Glutamatergic neuron (in vitro differentiated cells): ENCODE results near the gene PIK3R6. TPM values are rescaled to one million over a fixed set of nuclear protein-coding genes. Genes with fewer than 3 reads are reported as not detected.

ENCODE experiments used
- DNase-seq: peaks from one replicate; pipeline ENCODE4 v3.0.0; 2022
- H3K27ac Mint-ChIP-seq: one replicate; pipeline ENCODE4 v1.8.0; 2020; ENCODE audit warnings: mild to moderate bottlenecking, mixed read lengths, inconsistent platforms; ENCODE audit not compliant: unreplicated experiment
- H3K27me3 Mint-ChIP-seq: one replicate; pipeline ENCODE4 v1.8.0; 2020; ENCODE audit warnings: mild to moderate bottlenecking, moderate library complexity, mixed read lengths, inconsistent platforms; ENCODE audit not compliant: unreplicated experiment
- H3K36me3 Mint-ChIP-seq: one replicate; pipeline ENCODE4 v1.8.0; 2020; ENCODE audit warnings: mild to moderate bottlenecking, mixed read lengths, inconsistent platforms; ENCODE audit not compliant: unreplicated experiment
- H3K4me1 Mint-ChIP-seq: one replicate; pipeline ENCODE4 v1.8.0; 2020; ENCODE audit warnings: mild to moderate bottlenecking, low read depth, mixed read lengths, inconsistent platforms; ENCODE audit not compliant: unreplicated experiment
- H3K4me3 Mint-ChIP-seq: one replicate; pipeline ENCODE4 v1.8.0; 2020; ENCODE audit warnings: mild to moderate bottlenecking, mixed read lengths, inconsistent platforms; ENCODE audit not compliant: unreplicated experiment
- H3K9me3 Mint-ChIP-seq: one replicate; pipeline ENCODE4 v1.8.0; 2020; ENCODE audit warnings: mild to moderate bottlenecking, moderate library complexity, mixed read lengths, inconsistent platforms; ENCODE audit not compliant: unreplicated experiment
- total RNA-seq: library from RNA; stranded (reverse); fragmentation: NEBNext Ultra II Directional; extraction: Animal tissue kit (Norgen Biotek cat#: 25700); gene quantifications from one replicate; pipeline ENCODE4 v1.2.1, GENCODE V29; 2021; ENCODE audit not compliant: unreplicated experiment
- TF ChIP-seq, protein P1 (sequence below): fragments of 200-600 bp; sonication (generic); IDR thresholded peaks from one replicate; pipeline ENCODE4 v1.5.0; 2021; ENCODE audit not compliant: partially characterized antibody, unreplicated experiment

The PIK3R6 gene
- total RNA-seq, 1 donor from 2014 or later = not detected

DNA sequence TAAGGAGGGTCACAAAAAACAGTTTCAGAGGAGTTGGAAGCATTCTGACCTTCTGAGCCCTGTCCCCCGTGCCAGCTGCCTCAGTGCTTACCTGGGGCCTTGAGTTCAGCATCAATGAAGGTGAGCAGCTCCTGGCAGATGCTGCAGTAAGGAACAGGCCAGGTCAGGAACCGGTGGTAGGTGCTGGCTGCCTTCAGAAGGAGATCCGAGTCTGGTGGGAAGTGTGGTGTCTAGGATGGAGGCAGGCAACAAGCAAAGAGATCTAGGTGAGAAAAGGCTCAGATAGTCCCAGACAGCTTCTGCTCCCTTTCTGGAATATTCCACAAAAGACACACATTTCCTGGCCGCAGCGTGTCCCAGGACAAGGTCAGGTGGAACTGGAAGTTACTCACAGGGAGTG is 37.2 kb upstream of the PIK3R6 start:
- DNase-seq = no peak
- Mint-ChIP-seq H3K36me3 (no peaks in the 10 kb centered on the region), H3K9me3 (no peaks in the 10 kb centered on the region), H3K4me3 (no peak overlapping the region), H3K4me1 (no peaks in the 10 kb centered on the region), H3K27me3 (peaks cover 2% of the 10 kb centered on the region), H3K27ac (no peak overlapping the region)
- TF ChIP-seq, protein P1, sequence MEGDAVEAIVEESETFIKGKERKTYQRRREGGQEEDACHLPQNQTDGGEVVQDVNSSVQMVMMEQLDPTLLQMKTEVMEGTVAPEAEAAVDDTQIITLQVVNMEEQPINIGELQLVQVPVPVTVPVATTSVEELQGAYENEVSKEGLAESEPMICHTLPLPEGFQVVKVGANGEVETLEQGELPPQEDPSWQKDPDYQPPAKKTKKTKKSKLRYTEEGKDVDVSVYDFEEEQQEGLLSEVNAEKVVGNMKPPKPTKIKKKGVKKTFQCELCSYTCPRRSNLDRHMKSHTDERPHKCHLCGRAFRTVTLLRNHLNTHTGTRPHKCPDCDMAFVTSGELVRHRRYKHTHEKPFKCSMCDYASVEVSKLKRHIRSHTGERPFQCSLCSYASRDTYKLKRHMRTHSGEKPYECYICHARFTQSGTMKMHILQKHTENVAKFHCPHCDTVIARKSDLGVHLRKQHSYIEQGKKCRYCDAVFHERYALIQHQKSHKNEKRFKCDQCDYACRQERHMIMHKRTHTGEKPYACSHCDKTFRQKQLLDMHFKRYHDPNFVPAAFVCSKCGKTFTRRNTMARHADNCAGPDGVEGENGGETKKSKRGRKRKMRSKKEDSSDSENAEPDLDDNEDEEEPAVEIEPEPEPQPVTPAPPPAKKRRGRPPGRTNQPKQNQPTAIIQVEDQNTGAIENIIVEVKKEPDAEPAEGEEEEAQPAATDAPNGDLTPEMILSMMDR = no peak

DNA sequence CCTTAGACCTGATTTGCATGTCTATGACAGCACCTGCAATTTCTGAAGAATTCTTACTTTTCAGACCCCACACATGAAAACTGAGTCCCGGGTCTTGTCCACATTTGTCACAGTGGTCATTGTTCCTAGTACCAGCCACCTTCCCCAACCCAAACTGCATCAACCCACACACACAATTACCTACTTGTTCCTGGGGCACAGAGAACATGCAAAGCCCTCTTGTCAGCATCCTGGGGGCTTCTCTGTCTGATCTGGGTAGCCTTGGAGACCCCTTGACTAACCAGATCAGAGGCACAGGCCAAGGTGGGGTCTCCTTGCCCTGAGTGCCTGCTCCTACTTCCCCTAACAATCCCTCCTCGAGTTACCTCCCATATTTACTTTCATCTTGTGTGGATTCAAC is 36.7 kb upstream of the PIK3R6 start:
- peaks cover 1% of the 10 kb centered on the region for H3K27me3 Mint-ChIP-seq
- no peaks in the 10 kb centered on the region for H3K9me3 Mint-ChIP-seq
- no peak overlapping the region for H3K27ac Mint-ChIP-seq
- no peaks in the 10 kb centered on the region for H3K4me1 Mint-ChIP-seq
- no peak for DNase-seq
- H3K36me3 Mint-ChIP-seq = no peaks in the 10 kb centered on the region
- TF ChIP-seq, protein P1 = no peak
- H3K4me3 Mint-ChIP-seq = no peak overlapping the region

DNA sequence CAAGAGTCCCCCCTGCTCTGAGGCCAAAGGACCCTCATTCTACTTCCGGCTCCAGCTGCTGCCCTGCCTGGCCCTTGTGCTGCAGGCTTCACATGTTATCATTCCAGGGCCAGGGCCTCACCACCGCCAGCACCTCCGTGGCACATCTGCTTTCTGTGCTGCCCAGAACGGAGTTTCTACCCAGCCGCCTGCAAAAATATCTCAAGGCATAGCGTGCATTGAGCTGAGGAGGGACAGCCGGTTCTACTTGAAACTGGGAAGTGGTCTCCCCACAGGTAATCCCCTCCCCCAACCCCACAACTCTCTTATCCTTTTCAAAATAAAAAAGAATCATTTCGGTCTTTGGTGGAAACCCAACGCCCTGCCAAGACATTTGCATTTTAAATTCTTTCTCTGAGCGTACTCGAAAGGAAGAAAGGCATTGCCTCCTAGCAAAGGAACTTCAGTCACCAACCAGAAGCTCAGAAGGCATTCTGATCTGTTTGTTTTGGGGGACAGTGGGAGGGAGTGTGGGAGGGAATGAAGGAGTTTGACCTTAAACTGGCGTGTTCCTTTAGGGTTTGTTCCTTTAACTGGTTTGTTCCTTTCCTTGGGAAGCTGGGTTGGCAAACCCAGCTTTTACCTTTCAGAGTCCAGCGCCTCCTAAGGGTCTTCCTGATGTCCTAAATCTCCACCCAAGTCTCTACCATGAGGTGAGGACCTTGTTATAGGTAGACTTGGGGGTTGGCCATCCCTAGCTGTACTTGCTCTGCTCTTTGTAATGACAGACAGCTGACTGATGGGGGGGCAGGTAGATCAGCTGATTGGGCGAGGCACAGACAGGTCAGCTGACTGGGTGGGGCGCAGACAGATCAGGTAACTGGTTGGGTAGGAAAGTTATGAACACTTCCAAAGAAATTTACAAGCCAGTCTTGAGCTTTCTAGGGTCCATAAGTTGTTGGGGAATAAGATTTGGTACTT is 33.4 kb upstream of the PIK3R6 start:
- no peaks in the 10 kb centered on the region for H3K9me3 Mint-ChIP-seq
- peaks cover 5% of the 10 kb centered on the region for H3K27me3 Mint-ChIP-seq
- no peak for DNase-seq
- H3K36me3 Mint-ChIP-seq = no peaks in the 10 kb centered on the region
- H3K4me1 Mint-ChIP-seq = peaks cover 7% of the 10 kb centered on the region
- TF ChIP-seq, protein P1 = no peak
- no peak overlapping the region for H3K4me3 Mint-ChIP-seq
- H3K27ac Mint-ChIP-seq = no peak overlapping the region

DNA sequence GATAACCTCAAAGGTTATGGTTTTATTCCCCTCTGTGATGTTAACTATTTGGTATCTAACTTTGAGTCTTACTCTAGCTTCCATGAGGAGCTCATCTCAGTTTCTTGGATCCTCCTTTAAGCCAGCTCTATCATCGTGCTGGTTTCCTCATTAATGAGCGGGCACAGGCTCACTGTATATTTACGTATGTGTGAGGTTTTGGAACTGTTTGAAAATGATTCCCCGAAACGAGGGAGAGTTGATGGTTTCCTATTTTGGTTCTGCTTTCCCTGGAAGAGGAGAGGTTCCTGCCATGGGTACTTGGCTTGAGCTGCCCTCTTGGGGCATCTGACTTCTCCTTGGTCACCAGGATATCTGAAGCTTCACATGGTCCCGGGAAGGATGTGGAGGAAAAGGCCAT is 32.7 kb upstream of the PIK3R6 start:
- H3K4me1 Mint-ChIP-seq = peaks cover 7% of the 10 kb centered on the region
- no peaks in the 10 kb centered on the region for H3K9me3 Mint-ChIP-seq
- no peaks in the 10 kb centered on the region for H3K36me3 Mint-ChIP-seq
- no peak overlapping the region for H3K27ac Mint-ChIP-seq
- TF ChIP-seq, protein P1 = no peak
- H3K27me3 Mint-ChIP-seq = peaks cover 5% of the 10 kb centered on the region
- DNase-seq = no peak
- no peak overlapping the region for H3K4me3 Mint-ChIP-seq

DNA sequence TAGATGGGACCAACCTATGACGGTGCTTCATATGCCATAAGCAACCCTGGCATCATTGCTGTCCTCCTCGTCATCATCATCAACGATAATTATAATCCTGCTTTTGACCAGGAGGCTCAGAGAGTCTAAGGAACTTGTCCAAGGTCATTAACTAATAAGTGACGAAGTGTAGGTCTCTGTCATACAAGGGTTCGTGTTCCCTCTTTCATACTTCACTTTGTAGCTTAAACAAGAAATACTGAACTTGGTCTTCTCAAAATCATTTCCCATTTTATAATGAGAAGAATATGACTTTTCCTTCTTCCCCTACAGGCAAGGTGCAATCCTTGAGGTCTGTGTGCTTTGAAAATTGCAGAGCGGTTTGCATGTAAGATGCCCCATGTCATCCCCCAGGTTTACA is 31.2 kb upstream of the PIK3R6 start:
- Mint-ChIP-seq H3K36me3 (no peaks in the 10 kb centered on the region), H3K9me3 (no peaks in the 10 kb centered on the region), H3K4me1 (peaks cover 11% of the 10 kb centered on the region), H3K4me3 (no peak overlapping the region), H3K27me3 (peaks cover 6% of the 10 kb centered on the region), H3K27ac (no peak overlapping the region)
- no peak for DNase-seq
- TF ChIP-seq, protein P1 = no peak
